Putamen (tissue), 1 donor: ENCODE measurements around the gene MYOG.
A peak's percentile ranks its signal among the peaks of the same experiment; 100 is the strongest.

Experiments
- DNase-seq: peaks from one replicate; pipeline ENCODE4 v3.0.0-alpha.2; 2016; ENCODE audit warnings: low spot score

The MYOG gene

DNA sequence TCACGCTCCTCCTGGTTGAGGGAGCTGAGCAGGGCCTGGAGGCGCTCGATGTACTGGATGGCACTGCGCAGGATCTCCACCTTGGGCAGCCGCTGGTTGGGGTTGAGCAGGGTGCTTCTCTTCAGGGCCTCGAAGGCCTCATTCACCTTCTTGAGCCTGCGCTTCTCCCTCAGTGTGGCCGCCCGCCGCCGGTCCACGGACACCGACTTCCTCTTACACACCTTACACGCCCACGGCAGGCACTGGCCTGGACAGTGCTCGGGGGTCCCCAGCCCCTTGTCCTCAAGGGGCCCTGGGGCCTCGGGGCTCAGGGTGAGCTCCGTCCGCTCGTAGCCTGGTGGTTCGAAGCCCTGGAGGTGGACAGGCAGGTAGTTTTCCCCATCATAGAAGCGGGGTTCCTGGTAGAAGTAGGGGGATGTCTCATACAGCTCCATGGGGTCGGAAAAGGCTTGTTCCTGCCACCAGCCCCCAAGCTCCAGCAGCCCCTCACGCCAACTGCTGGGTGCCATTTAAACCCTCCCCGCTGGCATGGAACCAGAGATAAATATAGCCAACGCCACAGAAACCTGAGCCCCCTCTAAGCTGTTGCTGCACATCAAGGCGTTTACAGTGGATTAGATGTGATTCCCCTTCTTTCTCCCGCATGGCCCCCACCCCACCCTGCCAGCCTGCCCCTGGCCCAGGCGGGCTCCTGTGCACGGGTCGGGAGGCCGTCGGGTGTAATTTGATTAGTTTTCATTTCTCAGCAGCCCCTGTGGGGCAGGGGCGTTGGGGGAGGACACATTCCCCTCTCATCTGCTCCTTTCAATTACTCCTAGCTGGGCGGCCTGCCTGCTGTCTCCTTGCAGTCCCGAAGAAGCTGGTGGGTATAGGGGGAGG is at the start of gene MYOG:
Gene MYOG, minus strand, starts transcription at position 485 of the 879 bp plus-strand sequence. Its CDS starts 51 bp downstream, at position 434.
- DNase-seq: no peak

DNA sequence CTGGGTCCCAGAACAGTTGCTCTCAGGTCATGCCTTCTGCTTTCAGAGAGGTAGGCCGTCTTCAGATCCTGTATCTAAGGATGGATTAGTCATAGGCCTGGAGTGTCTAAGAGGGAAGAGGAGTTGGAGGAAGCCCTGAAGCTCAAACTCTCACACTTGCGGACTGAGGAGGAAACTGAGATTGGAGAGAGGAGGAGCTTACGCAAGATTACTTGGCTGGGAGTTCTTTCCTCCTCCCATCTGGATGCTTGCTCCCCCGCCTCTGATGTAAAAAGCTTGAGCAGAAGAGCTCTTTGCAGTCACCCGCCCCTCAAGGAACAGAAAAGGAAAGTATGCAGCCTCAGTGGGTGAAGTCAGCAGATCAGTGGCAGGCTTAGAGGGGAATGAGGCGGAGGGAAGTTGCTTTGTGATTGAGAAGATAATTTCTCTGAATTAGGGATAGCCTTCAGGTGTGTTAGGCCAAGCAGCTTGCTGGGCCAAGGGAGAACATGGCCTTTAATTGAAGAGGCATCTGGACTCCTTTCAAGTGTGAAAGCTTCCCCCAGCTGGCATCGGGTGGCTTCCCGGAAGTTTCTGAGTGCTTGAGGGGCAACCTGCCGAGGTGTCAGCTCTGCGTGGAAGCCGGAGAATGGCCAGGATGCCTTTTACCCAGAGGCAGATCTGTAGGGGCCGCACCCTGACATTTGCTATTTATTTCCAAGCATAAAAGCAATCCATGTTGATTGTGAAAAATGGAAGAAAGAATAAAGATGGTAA is 48.3 kb upstream of the MYOG start:
- DNase-seq: peak; percentile 85

- DNase-seq: no peak
These were observed 45.9 kb upstream of the MYOG start for GRCh38 chr1:203131548-203132200.

DNA sequence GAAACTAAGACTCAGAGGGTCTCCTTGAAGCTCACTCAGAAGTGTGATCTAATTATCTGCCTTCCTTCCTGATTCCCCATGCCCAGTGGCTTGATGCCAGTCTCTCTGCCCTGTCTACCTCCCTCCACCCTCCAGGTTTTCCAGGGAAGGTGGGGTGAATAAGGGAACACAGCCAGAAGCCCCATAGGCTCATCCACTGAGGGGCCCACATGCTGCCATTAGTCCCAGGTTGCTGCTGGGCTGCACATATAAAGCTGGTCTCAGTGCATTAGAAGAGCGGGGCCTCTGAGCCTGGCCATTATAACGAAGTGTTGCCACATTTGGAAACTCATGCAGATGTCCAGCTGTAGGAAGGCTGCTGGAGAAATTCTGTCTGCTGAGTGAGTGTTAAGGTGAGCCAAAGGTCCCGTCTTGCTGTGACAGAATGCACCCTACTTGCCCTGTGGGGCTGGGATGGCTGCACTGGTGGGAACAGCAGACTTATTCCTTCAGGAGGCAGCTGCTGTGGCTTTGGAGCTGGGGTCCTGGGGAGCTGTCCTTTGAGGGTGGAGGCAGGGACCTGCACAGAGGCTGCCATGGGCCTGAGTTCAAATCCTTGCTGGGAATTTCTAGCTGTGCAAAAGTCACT is 44.7 kb upstream of the MYOG start:
- DNase-seq: no peak

DNA sequence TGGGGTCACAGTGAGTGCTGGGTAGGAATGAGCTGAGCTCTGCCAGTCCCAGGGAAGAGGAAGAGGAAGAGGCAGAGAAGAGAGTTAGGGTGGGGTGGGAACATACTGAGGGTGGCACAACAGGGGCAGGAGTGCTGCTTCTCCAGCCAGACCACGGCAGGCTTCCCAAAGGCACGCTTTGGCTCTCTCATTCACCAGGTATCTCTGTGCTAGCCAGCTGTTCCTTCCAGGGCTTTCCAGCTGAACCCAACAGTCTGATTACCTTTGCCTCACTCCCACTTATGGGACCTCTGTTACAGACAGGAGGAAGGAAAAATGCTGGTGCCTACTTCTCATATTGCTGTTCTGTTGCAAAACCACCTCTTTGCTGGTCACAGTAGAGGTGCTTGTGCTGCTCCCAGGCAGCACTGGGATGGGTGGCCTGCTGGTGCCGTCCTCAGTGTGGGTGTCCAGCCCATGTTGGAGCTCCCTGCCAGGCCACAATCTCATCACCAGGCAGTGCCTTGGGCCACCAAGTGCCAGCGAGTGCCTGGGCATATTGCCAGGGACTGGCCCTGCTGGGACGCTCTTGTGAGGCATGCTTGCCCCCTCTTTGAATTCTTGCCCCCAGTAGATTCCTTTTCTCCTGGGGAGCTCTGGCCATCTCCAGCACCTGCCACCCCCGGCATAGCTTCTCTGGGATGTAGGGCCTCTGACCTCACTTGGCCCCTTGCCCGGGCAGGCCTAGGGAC is 43.9 kb upstream of the MYOG start:
- peak; percentile 95 for DNase-seq

DNA sequence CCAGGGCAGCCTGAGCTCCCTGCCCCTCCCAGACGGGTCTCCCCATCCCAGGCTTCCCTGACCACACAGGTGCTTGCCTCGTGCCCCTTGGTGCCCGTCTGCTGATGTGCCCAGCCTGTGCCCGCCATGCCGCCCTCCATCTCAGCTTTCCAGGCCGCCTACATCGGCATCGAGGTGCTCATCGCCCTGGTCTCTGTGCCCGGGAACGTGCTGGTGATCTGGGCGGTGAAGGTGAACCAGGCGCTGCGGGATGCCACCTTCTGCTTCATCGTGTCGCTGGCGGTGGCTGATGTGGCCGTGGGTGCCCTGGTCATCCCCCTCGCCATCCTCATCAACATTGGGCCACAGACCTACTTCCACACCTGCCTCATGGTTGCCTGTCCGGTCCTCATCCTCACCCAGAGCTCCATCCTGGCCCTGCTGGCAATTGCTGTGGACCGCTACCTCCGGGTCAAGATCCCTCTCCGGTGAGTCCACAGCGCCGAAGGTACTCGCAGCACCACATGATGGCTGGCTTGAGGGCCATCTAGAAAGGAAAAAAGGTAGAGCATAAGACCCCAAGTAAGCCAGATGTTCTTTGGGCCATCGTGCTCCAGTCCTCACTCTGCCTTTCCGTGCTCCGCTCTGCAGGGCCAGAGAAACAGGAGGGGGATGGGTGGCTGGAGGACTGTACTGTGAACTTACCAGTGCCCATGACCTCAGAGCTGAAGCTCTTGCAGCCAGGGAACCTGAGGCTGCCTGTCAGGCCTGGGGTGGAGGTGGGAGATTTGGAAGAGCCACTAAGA is 43.1 kb upstream of the MYOG start:
- peak; percentile 58 for DNase-seq

DNA sequence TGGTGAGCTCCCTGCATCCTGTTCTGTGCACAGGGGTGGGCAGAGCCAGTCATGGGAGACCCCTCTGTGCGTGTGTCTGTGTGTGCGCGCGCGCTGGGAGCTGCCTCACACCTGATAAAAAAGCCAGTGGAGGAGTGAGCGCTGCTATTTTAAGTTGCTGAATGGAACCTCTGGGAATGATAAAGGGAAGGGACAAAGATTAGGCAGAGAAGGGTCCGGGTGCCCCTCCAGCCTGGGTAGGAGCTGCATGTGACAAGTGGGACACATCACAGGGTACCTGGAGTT is 42.6 kb upstream of the MYOG start:
- no peak for DNase-seq

- peak; percentile 84 for DNase-seq
These were observed 42.0 kb upstream of the MYOG start, which contains the start of gene ADORA1 for GRCh38 chr1:203127666-203128430. TSS of gene ADORA1 (plus strand) at chr1:203127726. CDS start at chr1:203128842, 1,116 bp downstream.

DNA sequence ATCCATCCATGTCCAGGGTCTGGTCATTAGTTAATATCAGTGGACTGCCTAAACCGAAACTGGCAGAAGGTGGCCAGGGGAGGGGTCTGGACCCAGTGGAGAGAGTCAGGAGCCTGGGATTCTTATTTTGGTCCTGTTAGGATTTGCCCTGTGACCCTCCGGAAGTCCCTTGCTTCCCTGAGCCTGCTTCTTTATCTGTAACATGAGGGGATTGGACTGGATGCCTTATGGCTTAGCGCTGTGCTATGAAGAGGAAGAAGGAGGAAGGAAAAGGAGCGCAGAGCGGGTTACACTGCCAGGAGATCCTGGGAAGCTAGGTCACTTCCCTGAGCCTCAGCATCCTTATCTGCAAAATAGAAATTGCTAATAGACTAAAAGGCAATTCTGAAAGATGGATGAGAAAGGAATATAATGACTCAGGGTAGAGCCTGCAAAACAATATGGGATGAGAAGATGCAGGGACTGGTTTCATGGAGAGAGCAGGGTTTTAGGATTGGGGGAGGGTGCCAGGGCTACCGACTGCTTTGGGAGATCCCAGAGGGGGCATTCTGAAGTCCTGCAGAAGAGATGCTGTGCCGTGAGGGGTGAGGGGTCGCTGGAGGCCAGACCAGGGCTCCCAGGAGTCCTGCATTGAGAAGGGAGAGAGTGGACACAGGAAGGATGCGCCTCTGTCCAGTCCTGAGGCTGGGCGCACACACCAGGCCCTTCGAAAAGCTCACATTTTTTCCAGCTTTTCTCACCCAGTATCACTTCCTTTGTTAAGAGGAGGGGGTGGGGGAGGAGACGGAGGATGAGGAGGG is 41.3 kb upstream of the MYOG start:
- no peak for DNase-seq

- peak; percentile 47 for DNase-seq
These were observed 40.5 kb upstream of the MYOG start for GRCh38 chr1:203126151-203126865.

DNA sequence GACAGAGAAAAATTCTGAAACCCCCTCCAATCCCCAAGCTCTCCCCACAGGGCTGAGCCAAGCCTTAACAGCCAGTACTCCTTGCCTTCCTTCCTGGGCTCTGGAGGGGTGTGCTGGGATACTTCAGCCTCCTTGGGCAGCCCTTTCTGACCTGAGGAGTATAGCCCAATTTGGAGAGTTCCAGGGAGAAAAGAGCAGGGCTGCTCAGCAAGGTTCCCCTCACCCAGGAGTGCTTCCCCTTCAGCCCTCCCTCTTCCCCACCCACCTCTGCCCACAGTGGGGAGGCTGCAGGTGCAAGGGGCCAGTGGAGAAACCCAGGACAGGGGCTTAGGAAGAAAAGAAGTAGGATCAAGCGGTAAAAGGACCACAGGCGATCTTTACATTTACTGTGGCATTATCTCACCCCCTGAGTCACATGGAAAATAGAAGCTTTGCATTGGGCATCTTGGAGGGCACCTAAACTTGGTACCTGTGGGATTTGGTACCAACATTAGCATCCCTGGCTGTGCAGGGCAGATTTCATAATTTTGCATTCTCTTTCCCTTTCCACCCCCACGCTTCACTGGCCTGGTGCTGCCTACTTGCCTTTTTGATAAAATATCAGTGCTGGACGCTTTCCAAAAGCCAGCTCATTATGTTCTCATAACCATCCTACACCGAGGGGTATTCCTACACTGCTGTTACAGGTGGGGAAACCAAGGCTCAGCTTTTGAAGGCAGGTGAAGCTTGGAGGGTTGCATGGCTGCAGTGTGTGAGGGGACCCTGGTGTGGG is 38.9 kb upstream of the MYOG start:
- no peak for DNase-seq

- DNase-seq: no peak
These were observed 38.2 kb upstream of the MYOG start for GRCh38 chr1:203124011-203124410.

GRCh38 chr1:203122159-203122558 is 36.3 kb upstream of the MYOG start:
- no peak for DNase-seq

GRCh38 chr1:203121186-203122015 is 35.6 kb upstream of the MYOG start:
- DNase-seq: no peak

DNA sequence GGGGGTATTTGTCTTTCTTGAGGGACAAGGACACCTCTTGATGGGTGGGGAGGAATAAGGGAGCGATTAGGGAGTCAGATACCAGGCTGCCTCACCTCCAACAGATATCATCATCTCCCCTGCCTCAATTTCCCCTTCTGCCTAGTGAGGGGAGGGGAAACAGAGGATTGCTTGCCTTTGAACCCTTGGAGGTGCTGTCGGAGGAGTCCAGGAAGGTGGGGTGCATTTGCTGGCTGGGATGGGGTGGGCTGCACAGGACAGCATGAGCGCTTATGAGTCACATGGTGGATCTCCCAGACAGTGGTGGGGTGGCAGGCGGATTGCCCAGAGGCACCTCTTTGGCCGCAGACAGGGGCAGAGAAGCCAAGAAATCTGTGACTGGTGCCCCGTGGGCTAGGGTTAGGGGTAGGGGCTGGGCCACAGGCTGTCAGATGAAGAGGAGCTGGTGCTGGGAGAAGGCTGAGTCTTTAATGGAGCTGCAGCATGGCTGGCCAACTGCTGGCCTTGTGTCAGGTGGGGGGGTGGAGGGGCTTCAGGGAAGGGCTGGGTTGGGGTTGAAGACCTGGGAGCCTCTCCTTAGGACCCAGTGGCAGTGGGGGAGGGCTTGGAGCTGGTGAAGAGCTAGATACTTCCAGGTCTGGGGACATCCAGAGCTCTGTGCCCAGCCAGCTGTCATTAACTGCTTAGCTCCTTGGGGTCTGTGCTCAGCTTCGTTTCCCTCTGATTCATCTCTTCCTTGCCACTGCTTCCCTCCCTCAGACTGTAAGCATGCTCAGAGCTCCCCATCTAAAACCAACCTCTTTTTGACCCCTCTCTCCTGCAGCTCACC is 34.7 kb upstream of the MYOG start:
- no peak for DNase-seq
